NCI-H1105 (cell line): ENCODE measurements around the gene NCOR2.

Experiments used
- DNase-seq: peaks from one replicate; lab custom pipeline; 2025; lab: John Stamatoyannopoulos, UW

The NCOR2 gene

GRCh38 chr12:124576061-124576650 lies 8.7 kb upstream of the NCOR2 start:
- DNase-seq = no peak

- DNase-seq = no peak
These were observed 6.7 kb upstream of the NCOR2 start for GRCh38 chr12:124573839-124574786.

- no peak for DNase-seq
These were observed 4.1 kb upstream of the NCOR2 start for GRCh38 chr12:124571556-124571955.

GRCh38 chr12:124570810-124571209 lies 3.4 kb upstream of the NCOR2 start:
- DNase-seq = no peak

GRCh38 chr12:124569375-124570148 lies 2.1 kb upstream of the NCOR2 start:
- no peak for DNase-seq

- no peak for DNase-seq
These were observed 1.3 kb upstream of the NCOR2 start for GRCh38 chr12:124568431-124569374.

GRCh38 chr12:124567673-124568373 lies 411 bp upstream of the NCOR2 start:
- peak; percentile 72 for DNase-seq

- DNase-seq = peak; percentile 53
These were observed 1.0 kb downstream of the NCOR2 start for GRCh38 chr12:124566161-124566996.

- no peak for DNase-seq
These were observed 1.7 kb downstream of the NCOR2 start for GRCh38 chr12:124565656-124566160.

- no peak for DNase-seq
These were observed 2.4 kb downstream of the NCOR2 start for GRCh38 chr12:124564971-124565491.

- no peak for DNase-seq
These were observed 3.0 kb downstream of the NCOR2 start for GRCh38 chr12:124564232-124564958.

- no peak for DNase-seq
These were observed 3.6 kb downstream of the NCOR2 start for GRCh38 chr12:124563809-124564208.

GRCh38 chr12:124563401-124563800 lies 4.0 kb downstream of the NCOR2 start:
- DNase-seq = no peak

- DNase-seq = no peak
These were observed 4.6 kb downstream of the NCOR2 start for GRCh38 chr12:124562796-124563181.

GRCh38 chr12:124562018-124562795 lies 5.2 kb downstream of the NCOR2 start:
- no peak for DNase-seq

GRCh38 chr12:124561231-124561630 lies 6.2 kb downstream of the NCOR2 start:
- DNase-seq = no peak

- no peak for DNase-seq
These were observed 7.1 kb downstream of the NCOR2 start for GRCh38 chr12:124560146-124560890.
